KMS-11 (cell line): Measurements from ENCODE around the gene SRSF6.
"Not testable (repeated sequence)": the region's sequence is repeated elsewhere in the genome, so short reads cannot be mapped to it uniquely, and the experiment has no call there.

Experiments used
- H2AFZ ChIP-seq: fragments of 200-600 bp; sonication (generic); 2 replicates; pipeline ENCODE4 v1.6.1; 2016; ENCODE audit warnings: antibody characterized with exemption, mixed run types, low read depth
- H3K27ac ChIP-seq: fragments of 200-600 bp; sonication (generic); 2 replicates; pipeline ENCODE4 v1.6.1; 2016; ENCODE audit warnings: mild to moderate bottlenecking, mixed run types
- H3K27me3 ChIP-seq: fragments of 200-600 bp; sonication (generic); 2 replicates; pipeline ENCODE4 v1.6.1; 2017; ENCODE audit warnings: mild to moderate bottlenecking, low read depth, mixed run types, moderate library complexity; ENCODE audit not compliant: insufficient read depth
- H3K36me3 ChIP-seq: fragments of 200-600 bp; sonication (generic); 2 replicates; pipeline ENCODE4 v1.6.1; 2017; ENCODE audit warnings: mild to moderate bottlenecking, mixed run types; ENCODE audit not compliant: insufficient read depth
- H3K4me1 ChIP-seq: fragments of 200-600 bp; sonication (generic); 2 replicates; pipeline ENCODE4 v1.6.1; 2016; ENCODE audit warnings: mild to moderate bottlenecking, low read depth, mixed run types; ENCODE audit not compliant: poor library complexity, severe bottlenecking
- H3K4me2 ChIP-seq: fragments of 200-600 bp; sonication (generic); 2 replicates; pipeline ENCODE4 v1.7.0; 2016; ENCODE audit warnings: mild to moderate bottlenecking, mixed run types
- H3K4me3 ChIP-seq: fragments of 200-600 bp; sonication (generic); IDR thresholded peaks from 2 replicates; pipeline ENCODE4 v1.6.1; 2017; ENCODE audit warnings: low read depth, low read length, mixed read lengths; ENCODE audit not compliant: insufficient read depth
- H3K79me2 ChIP-seq: fragments of 200-600 bp; sonication (generic); 2 replicates; pipeline ENCODE4 v1.6.1; 2016; ENCODE audit warnings: low read depth, mixed run types; ENCODE audit not compliant: insufficient read depth
- H3K9ac ChIP-seq: fragments of 200-600 bp; sonication (generic); 2 replicates; pipeline ENCODE4 v1.6.1; 2016; ENCODE audit warnings: mild to moderate bottlenecking, mixed run types
- H4K20me1 ChIP-seq: fragments of 200-600 bp; sonication (generic); 2 replicates; pipeline ENCODE4 v1.6.1; 2016; ENCODE audit warnings: mild to moderate bottlenecking, mixed run types; ENCODE audit not compliant: insufficient read depth
- CTCF ChIP-seq: fragments of 200-600 bp; sonication (generic); conservative IDR thresholded peaks from 2 replicates; pipeline ENCODE4 v1.6.1; 2017; ENCODE audit warnings: low read depth, mild to moderate bottlenecking, antibody characterized with exemption, low read length, moderate library complexity, mixed read lengths

SRSF6 gene

GRCh38 chr20:43416591-43417228 lies 41.0 kb upstream of the SRSF6 start:
- no peaks in the 10 kb centered on the region for H3K36me3 ChIP-seq
- H3K4me1 ChIP-seq, result no peaks in the 10 kb centered on the region
- no peaks in the 10 kb centered on the region for H3K79me2 ChIP-seq
- no peak overlapping the region for H3K27ac ChIP-seq
- H3K4me3 ChIP-seq, result no peak overlapping the region
- no peak overlapping the region for H3K9ac ChIP-seq
- H2AFZ ChIP-seq, result no peak overlapping the region
- no peak overlapping the region for H3K4me2 ChIP-seq
- H4K20me1 ChIP-seq, result no peaks in the 10 kb centered on the region
- no peak for TF ChIP-seq CTCF
- H3K27me3 ChIP-seq, result no peaks in the 10 kb centered on the region

- Histone ChIP-seq H4K20me1 (no peaks in the 10 kb centered on the region), H3K4me3 (no peak overlapping the region), H3K36me3 (no peaks in the 10 kb centered on the region), H3K4me2 (no peak overlapping the region), H3K79me2 (no peaks in the 10 kb centered on the region), H3K4me1 (no peaks in the 10 kb centered on the region), H3K27ac (no peak overlapping the region), H2AFZ (no peak overlapping the region), H3K9ac (no peak overlapping the region), H3K27me3 (no peaks in the 10 kb centered on the region)
- TF ChIP-seq CTCF, result no peak
Measured at GRCh38 chr20:43420192-43420591, 37.5 kb upstream of the SRSF6 start.

- not testable (repeated sequence) for H3K4me2 ChIP-seq, H4K20me1 ChIP-seq, H3K9ac ChIP-seq, H2AFZ ChIP-seq, H3K27ac ChIP-seq, H3K4me1 ChIP-seq, H3K4me3 ChIP-seq, H3K79me2 ChIP-seq, H3K27me3 ChIP-seq, H3K36me3 ChIP-seq
Measured at GRCh38 chr20:43420913-43421312, 36.8 kb upstream of the SRSF6 start.

- Histone ChIP-seq H3K4me1 (no peaks in the 10 kb centered on the region), H2AFZ (no peak overlapping the region), H3K79me2 (no peaks in the 10 kb centered on the region), H3K9ac (no peak overlapping the region), H3K27ac (no peak overlapping the region), H3K27me3 (no peaks in the 10 kb centered on the region), H4K20me1 (no peaks in the 10 kb centered on the region), H3K4me3 (no peak overlapping the region), H3K4me2 (no peak overlapping the region), H3K36me3 (no peaks in the 10 kb centered on the region)
- TF ChIP-seq CTCF, result no peak
Measured at GRCh38 chr20:43426172-43426571, 31.5 kb upstream of the SRSF6 start.

GRCh38 chr20:43430265-43431133 lies 27.2 kb upstream of the SRSF6 start:
- H4K20me1 ChIP-seq, result no peaks in the 10 kb centered on the region
- no peak overlapping the region for H2AFZ ChIP-seq
- no peak for TF ChIP-seq CTCF
- no peak overlapping the region for H3K9ac ChIP-seq
- H3K4me1 ChIP-seq, result no peaks in the 10 kb centered on the region
- H3K79me2 ChIP-seq, result no peaks in the 10 kb centered on the region
- H3K27ac ChIP-seq, result no peak overlapping the region
- H3K4me2 ChIP-seq, result no peak overlapping the region
- H3K4me3 ChIP-seq, result no peak overlapping the region
- no peaks in the 10 kb centered on the region for H3K27me3 ChIP-seq
- H3K36me3 ChIP-seq, result no peaks in the 10 kb centered on the region
